SK-N-SH treated with all-trans-retinoic acid at 6 μM for 48 hours (cell line): ENCODE measurements around the gene KRT7.

Experiments used
- BACH2 ChIP-seq: fragments of 250-450 bp; sonication (Bioruptor Pico); IDR thresholded peaks from 2 replicates; pipeline ENCODE4 v1.9.0; 2021; ENCODE audit warnings: mild to moderate bottlenecking, borderline replicate concordance
- CSDC2 ChIP-seq: fragments of 250-450 bp; sonication (Bioruptor Pico); IDR thresholded peaks from 2 replicates; pipeline ENCODE4 v1.5.0; 2020; ENCODE audit warnings: mild to moderate bottlenecking, moderate library complexity
- CSRNP3 ChIP-seq: fragments of 250-450 bp; sonication (Bioruptor Pico); IDR thresholded peaks from 2 replicates; pipeline ENCODE4 v1.5.1; 2021; ENCODE audit warnings: mild to moderate bottlenecking, moderate library complexity
- ESRRG ChIP-seq: fragments of 250-450 bp; sonication (Bioruptor Pico); IDR thresholded peaks from 2 replicates; pipeline ENCODE4 v1.6.1; 2021; ENCODE audit warnings: mild to moderate bottlenecking
- ISL1 ChIP-seq: fragments of 250-450 bp; sonication (Bioruptor Pico); IDR thresholded peaks from 2 replicates; pipeline ENCODE4 v2.1.2; 2022; ENCODE audit warnings: mild to moderate bottlenecking, moderate library complexity
- OSR1 ChIP-seq: fragments of 250-450 bp; sonication (Bioruptor Pico); IDR thresholded peaks from 2 replicates; pipeline ENCODE4 v1.8.0; 2022; ENCODE audit warnings: moderate library complexity, mild to moderate bottlenecking, inconsistent platforms
- PATZ1 ChIP-seq: fragments of 250-450 bp; sonication (Bioruptor Pico); IDR thresholded peaks from 2 replicates; pipeline ENCODE4 v1.8.0; 2020; ENCODE audit warnings: mild to moderate bottlenecking, moderate library complexity, borderline replicate concordance
- PPARA ChIP-seq: fragments of 250-450 bp; sonication (Bioruptor Pico); IDR thresholded peaks from 2 replicates; pipeline ENCODE4 v1.5.0; 2020; ENCODE audit warnings: mild to moderate bottlenecking, borderline replicate concordance
- RARB ChIP-seq: fragments of 250-450 bp; sonication (Bioruptor Pico); IDR thresholded peaks from 2 replicates; pipeline ENCODE4 v1.8.0; 2021; ENCODE audit warnings: mild to moderate bottlenecking, moderate library complexity
- SNAI2 ChIP-seq: fragments of 250-450 bp; sonication (Bioruptor Pico); IDR thresholded peaks from 2 replicates; pipeline ENCODE4 v1.5.0; 2020; ENCODE audit warnings: mild to moderate bottlenecking, moderate library complexity
- TOX ChIP-seq: fragments of 250-450 bp; sonication (Bioruptor Pico); IDR thresholded peaks from 2 replicates; pipeline ENCODE4 v1.8.0; 2021; ENCODE audit warnings: mild to moderate bottlenecking, moderate library complexity, borderline replicate concordance
- TSHZ2 ChIP-seq: fragments of 250-450 bp; sonication (Bioruptor Pico); IDR thresholded peaks from 2 replicates; pipeline ENCODE4 v1.5.0; 2020; ENCODE audit warnings: mild to moderate bottlenecking, moderate library complexity
- ZFP3 ChIP-seq: fragments of 250-450 bp; sonication (Bioruptor Pico); IDR thresholded peaks from 2 replicates; pipeline ENCODE4 v1.5.0; 2020; ENCODE audit warnings: mild to moderate bottlenecking, moderate library complexity
- ZNF565 ChIP-seq: fragments of 450-650 bp; formaldehyde crosslinking; conservative IDR thresholded peaks from 2 replicates; pipeline ENCODE4 v1.5.0; 2020; ENCODE audit warnings: low read depth, mild to moderate bottlenecking, moderate library complexity

- no peak for TF ChIP-seq TSHZ2 (CRISPR knock-in tag)
- TF ChIP-seq PATZ1 (CRISPR knock-in tag), result no peak
- no peak for TF ChIP-seq CSRNP3 (CRISPR knock-in tag)
- no peak for TF ChIP-seq ZFP3 (CRISPR knock-in tag)
- no peak for TF ChIP-seq OSR1 (CRISPR knock-in tag)
- TF ChIP-seq ISL1, result no peak
- TF ChIP-seq RARB (CRISPR knock-in tag), result no peak
- no peak for TF ChIP-seq SNAI2 (CRISPR knock-in tag)
- no peak for TF ChIP-seq PPARA (CRISPR knock-in tag)
- TF ChIP-seq ESRRG, result no peak
- no peak for TF ChIP-seq BACH2 (CRISPR knock-in tag)
- TF ChIP-seq CSDC2 (CRISPR knock-in tag), result no peak
- TF ChIP-seq TOX, result no peak
- TF ChIP-seq ZNF565 (CRISPR knock-in tag), result no peak
Observed at GRCh38 chr12:52204931-52205505, 28.0 kb upstream of the KRT7 start.
